Stimulated activated naive CD4-positive, alpha-beta T cell (primary cell): ENCODE results near the gene SRPK2.
A peak's percentile ranks its signal among the peaks of the same experiment; 100 is the strongest.
"Not testable (repeated sequence)": the region's sequence is repeated elsewhere in the genome, so short reads cannot be mapped to it uniquely, and the experiment has no call there.

ENCODE experiments used
- DNase-seq, 6 experiments: peaks; one replicate each; lab custom pipeline; 2025; lab: John Stamatoyannopoulos, UW

SRPK2 gene

GRCh38 chr7:105224884-105225651 lies 163.7 kb downstream of the SRPK2 start:
- no peak for DNase-seq

DNA sequence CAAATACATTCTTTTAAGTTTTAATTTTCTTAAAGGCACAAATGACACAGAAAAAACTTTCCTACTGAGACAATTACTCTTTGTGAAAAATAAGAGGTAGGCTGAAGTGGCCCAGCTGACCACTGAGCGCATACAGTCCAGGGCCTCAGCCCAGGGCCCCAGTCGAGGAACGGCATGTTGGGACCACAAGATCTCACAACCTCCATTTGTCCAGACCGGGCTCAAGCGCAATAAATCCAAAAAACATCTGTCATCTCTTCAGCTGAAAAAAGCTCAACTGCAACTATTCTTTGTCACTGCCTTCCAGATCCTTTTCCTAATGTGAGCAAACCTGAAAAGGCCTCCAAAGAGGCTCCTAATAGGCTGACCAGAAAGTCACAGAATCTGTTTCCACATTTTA lies 165.8 kb downstream of the SRPK2 start:
- no peak for DNase-seq

- no peak for DNase-seq
These were observed 169.0 kb downstream of the SRPK2 start for GRCh38 chr7:105219771-105220160.

DNA sequence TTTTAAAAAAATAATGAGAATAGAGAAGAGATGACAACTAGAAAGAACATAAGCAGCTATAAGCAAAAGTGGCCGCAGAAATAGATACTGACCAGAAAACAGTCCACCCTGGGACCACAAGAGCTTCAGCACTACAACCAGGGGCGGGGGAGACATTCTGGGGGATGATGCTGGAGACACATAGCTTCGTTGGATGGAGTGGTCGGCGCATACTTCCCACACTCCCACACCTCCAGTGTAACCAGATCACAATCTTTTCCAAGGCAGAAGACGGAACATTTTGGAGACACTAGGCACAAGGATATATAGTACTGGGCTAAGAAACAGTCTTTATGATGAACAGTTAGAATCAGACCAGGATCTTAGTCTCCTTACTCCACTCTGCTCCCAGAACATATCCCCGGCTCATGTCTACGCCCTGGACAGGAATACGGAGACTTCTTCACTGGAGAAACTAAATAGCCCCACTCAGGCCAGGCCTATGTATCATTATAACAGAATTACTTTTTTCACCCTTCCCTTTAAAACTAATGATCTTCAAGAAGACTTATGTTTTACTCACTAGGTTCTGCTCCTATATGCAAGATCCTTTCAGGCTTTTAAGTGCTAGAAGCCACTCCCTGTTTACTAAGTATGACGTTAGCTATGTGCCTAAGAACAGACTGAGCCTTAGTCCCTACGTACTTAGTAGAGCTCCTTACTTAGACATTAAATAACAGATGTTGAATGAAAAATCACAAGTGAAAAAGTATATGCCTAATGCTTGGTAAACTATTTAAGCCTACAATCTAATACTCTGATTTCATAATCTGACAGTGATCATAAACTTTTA lies 169.6 kb downstream of the SRPK2 start:
- DNase-seq = no peak

- no peak for DNase-seq
These were observed 170.5 kb downstream of the SRPK2 start for GRCh38 chr7:105218215-105218614.

DNA sequence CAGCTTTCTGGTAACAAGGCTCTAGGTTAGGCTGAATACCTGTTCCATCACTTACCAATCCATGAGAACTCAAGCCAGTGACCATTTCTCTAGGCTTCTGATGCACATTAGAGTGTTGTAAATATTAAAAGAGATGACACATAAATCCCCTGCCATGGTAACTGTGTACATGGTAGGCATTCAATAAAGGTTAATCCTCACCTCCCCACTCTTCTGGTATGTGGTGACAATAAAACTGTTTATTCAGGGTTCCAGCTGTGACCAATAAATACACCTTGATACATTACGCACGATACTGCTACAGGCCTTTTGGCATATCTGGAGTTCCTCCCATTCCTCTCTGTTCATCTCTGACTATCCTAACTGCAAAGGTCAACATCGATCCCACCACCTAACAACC lies 171.9 kb downstream of the SRPK2 start:
- DNase-seq = no peak

DNA sequence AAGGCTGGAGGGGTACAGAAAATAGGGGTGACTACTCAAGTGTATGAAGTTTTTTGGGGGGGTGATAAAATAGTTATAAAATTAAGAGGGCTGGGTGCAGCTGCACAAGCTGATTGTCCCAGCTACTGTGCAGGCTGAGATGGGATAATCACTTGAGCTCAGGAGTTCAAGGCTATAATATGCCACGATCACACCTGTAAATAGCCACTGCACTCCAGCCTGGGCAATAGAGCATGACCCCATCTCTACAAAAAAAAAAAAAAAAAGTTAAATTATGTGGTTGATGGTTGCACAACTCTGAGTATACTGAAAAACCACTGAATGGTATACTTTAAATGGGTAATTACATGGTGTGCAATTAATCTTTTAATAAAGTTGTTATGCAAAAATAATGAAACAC lies 172.9 kb downstream of the SRPK2 start:
- DNase-seq = no peak

- no peak for DNase-seq
These were observed 173.5 kb downstream of the SRPK2 start for GRCh38 chr7:105215182-105215581.

- peak in 1 of 6 experiments; percentile 7 for DNase-seq
These were observed 175.1 kb downstream of the SRPK2 start for GRCh38 chr7:105213611-105214010.

DNA sequence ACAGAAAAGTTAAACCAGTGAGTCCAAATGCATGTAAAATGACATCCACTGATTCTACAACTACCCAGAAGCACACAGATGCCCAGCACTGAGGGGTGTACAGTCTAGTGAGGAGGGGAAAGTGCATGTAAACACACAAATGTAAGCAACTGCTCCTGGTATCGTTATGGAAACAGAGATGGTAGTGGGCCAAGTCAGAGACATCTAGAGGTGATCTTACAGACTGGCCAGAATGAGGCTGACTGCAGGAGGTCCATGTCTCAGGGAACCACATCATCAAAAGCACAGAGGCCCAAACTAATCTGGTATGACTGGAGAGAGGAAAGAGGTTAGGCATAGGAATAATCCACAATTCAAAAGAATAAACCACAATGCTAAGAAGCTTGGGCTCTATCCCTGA lies 176.5 kb downstream of the SRPK2 start:
- no peak for DNase-seq

DNA sequence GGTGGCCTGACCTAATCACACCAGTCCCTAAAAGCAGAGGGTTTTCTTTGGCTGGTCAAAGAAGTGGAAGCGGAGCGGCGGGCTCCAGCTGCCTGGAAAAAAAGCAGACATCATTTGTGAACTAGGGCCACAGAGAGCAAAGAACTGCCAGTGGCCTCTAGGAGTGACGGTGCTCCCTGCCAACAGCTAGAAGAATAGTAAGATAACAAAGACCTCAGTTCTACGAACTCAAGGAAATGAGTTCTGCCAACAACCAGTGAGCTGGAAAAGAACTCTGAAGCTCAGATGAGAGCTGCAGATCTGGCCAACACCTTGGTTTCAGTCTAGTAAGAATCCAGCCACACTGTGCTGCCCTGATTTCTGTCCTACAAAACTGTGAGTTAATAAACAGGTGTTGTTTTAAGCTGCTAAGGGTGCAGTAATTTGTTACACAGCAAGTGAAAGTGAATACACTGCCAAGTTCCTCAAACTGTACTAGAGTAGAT lies 178.0 kb downstream of the SRPK2 start:
- peak in 2 of 6 experiments; percentile 6 to 12 for DNase-seq

- DNase-seq = peak in 3 of 6 experiments; percentile 31 to 55 (median 41)
These were observed 178.9 kb downstream of the SRPK2 start for GRCh38 chr7:105209870-105210269.

GRCh38 chr7:105209433-105209832 lies 179.3 kb downstream of the SRPK2 start:
- no peak for DNase-seq

DNA sequence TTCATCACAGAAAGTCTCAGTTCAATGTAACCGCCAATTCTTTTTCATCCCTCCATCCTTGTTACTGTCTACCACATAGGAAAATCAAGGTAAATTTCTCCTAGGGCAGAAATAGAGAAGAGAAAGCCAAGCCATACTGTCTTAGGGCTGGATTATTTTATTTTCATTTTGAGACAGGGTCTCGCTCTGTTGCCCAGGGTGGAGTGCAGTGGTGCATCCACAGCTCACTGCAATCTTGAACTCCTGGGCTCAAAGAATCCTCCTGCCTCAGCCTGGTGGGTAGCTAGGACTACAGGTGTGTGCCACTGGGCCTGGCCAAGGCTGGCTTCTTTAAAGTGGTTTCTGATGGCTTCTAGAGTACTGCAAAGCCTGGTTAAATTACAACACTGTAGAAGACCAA lies 181.7 kb downstream of the SRPK2 start:
- DNase-seq = no peak

- peak in 3 of 6 experiments; percentile 47 to 64 (median 61) for DNase-seq
These were observed 183.0 kb downstream of the SRPK2 start for GRCh38 chr7:105205592-105206237.

DNA sequence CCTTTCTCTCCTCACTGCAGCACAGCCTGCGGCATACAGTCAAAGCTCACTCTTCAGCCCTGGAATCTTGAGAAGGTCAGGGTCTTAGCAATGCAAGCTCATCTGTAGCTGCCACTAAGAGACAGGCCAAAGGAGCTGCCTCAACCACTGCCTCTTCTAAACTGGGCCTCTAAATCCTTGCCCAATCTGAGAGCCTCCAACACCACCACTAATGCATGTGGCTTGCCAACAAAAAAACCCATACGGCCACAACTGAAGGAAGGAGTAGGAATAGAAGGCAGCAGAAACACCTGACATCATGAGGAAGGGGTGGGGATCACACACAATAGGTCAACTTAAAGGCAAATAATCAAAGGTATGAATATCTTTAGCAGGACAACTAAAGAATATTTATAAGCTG lies 183.8 kb downstream of the SRPK2 start:
- no peak for DNase-seq

- DNase-seq = no peak
These were observed 184.2 kb downstream of the SRPK2 start for GRCh38 chr7:105204520-105204919.

- no peak for DNase-seq
These were observed 186.1 kb downstream of the SRPK2 start for GRCh38 chr7:105202616-105203015.

- no peak for DNase-seq
These were observed 189.3 kb downstream of the SRPK2 start for GRCh38 chr7:105199386-105199785.

GRCh38 chr7:105198223-105198622 lies 190.5 kb downstream of the SRPK2 start:
- DNase-seq = no peak

DNA sequence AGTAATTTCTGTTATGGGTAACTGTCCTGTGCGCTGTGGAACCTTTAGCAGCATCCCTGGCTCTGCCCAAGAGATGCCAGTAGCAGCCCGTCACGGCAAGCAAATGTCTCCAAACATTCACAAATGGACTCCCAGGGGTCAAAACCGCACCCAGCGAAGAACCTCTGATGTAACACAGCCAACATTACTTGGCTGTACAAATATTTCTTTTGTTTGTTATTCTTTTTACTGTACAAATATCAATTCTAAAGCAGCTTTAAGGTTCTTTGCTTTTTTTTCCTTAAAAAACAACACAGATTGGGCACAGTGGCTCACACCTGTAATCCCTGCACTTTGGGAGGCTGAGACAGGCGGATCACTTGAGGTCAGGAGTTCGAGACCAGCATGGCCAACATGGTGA lies 192.2 kb downstream of the SRPK2 start:
- no peak for DNase-seq

DNA sequence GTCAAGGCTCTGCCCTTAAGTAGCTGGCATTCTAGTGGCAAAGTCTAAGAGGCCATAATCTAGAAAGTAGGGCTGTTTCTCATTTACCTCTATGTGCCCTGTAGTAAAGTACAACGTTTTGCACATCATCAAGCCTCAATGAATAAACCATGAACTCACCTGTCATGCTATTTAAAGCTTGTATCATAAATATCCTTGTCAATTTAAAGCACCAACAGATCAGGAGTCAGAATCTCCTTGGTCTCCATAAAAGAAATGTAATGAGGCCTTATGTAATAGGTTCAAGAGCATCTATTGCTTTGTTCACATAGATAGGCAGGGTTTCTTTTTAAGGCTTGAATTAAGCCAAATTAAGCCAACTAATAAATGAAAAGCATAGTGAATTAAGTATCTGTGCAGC lies 192.8 kb downstream of the SRPK2 start:
- no peak for DNase-seq

- not testable (repeated sequence) for DNase-seq
These were observed 193.8 kb downstream of the SRPK2 start for GRCh38 chr7:105194959-105195358.
